ENCODE measurements around the gene NUDCD2.

NUDCD2 gene

DNA sequence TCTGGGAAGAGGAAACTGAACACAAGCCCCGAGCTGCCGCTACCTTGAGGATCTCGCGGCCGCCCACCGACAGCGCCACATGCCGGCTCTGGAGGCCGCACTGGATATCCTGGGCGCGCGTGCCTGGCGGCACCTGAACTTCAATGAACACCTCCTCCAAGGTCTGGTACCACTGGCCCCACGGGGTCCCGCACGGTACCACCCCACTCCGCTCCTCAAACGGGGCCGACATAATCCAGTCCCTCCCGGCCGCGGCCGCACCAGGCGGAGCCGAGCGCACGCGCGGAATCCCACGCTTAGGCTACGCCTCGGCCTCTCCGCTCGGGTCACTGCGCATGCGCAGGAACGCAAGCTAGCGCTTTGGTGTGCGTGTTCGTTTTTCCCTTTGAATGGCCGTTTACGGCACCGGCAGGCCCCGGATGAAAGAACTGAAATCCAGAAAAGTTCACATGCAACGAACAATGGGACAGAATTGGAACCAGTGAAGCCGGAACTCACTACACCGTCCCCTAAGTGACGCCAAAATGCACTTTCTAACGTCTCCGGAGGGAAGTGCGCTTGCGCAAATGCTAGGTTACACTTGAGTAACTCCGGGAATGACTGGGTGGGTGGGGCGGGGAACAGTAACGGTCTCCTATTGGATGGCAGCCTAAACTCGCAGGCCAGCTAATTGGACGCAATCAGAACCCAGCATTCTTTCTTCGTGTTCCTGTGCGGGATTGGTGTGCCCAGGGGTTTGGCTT, at the start of gene NUDCD2:
Gene NUDCD2, minus strand, starts transcription at position 284 of the 743 bp plus-strand sequence. Its CDS starts 52 bp downstream, at position 232.
- peak; percentile 90 for DNase-seq (ENCODE audit: low read depth)

DNA sequence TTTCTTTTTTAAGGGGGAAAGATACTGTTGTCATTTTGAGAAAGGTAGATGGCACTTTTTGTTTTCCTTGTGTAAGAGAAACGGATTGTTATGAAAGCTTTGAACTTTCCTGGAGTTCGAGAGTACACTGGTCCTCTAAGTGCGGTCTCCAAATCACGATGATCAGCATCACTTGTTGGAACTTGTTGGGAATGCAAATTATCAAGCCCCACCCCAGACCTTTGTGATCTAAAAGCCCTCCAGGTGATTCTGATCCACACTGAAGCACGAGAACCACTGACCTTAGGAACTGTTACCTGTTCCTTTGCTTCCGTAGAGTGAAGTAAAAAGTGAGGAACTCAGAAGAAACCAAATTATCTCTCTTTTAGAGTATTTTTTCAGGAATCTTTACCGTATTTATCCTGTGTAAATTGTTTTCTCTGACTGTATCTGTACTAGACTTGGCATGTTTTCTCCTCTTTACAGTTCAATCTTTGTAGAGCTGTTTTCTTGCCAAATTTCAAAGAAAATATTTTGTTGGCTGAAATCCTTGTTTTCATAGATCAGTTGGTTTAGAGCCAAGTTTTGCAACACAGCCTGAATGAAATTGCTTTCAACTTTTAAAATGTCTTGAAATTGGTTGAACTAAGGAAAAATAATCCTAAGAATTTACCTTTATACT, 49.5 kb upstream of the NUDCD2 start:
- DNase-seq (ENCODE audit: low read depth) = no peak

- no peak for DNase-seq (ENCODE audit: low read depth)
Observed at GRCh38 chr5:163508753-163509152, 48.9 kb upstream of the NUDCD2 start.

GRCh38 chr5:163506726-163507125, 46.8 kb upstream of the NUDCD2 start:
- no peak for DNase-seq (ENCODE audit: low read depth)

DNA sequence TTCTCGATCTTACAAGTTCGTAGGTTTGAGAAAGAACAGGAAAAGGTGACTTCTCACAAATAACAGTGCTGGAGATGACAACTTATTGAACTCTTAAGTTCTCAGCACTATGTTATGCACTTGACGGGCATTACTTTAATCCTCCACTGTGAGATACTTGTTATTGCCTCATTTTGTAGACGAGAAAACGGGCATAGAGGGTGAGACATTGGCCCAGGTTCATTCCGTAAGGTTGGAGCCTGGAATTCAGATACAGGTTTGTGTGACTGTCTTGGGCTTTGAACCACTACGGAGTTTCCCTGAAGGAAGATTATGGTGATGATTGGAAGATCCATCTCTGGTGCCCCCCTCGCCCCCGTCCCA, 46.2 kb upstream of the NUDCD2 start:
- DNase-seq (ENCODE audit: low read depth) = no peak

GRCh38 chr5:163505368-163506094, 45.6 kb upstream of the NUDCD2 start, which contains the start of gene MAT2B:
TSS of gene MAT2B (plus strand) at chr5:163505619. CDS start at chr5:163505687, 68 bp downstream.
- DNase-seq (ENCODE audit: low read depth) = peak; percentile 92

GRCh38 chr5:163505049-163505367, 45.1 kb upstream of the NUDCD2 start:
- no peak for DNase-seq (ENCODE audit: low read depth)

DNA sequence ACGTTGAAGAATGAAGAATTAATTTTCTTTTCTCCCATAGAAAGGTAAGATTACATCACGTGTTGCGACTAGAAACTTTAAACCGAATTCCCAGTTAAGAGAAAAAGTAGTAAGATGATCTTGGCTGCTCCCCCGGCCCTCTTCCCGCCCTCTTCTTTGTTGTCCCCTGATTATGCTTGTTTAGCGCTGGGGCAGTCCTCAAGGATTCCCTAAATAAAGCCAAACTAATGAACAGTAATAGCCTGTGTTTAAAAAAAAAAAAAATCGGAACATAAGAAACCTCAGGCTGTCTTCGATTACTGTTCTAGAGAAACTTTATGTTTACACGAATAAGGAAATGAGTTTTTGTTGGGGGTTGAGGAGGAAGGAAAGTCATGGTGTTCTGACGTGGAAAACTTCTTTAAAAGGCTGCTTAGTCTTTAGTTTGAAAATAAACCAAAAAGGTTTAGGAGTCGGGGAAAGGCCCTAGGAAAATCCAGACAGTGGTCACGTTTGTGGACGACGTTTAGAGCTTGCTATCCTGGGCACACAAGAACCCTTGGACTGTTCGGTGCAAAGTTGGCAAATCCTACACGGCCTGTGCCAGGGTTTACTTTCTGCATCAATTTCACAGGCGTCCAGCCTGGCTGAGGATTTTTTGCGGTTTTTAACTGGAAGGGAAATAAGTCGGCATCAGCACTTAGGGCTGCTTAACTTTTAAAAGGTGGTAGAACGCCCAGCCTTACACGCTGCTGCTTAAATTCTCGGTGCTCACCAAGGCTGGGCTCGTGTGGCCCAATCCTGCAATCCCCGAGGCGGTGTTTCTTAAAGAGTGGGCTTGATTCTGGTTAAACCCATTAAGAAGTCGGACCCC, 44.4 kb upstream of the NUDCD2 start:
- DNase-seq (ENCODE audit: low read depth) = peak; percentile 3

DNA sequence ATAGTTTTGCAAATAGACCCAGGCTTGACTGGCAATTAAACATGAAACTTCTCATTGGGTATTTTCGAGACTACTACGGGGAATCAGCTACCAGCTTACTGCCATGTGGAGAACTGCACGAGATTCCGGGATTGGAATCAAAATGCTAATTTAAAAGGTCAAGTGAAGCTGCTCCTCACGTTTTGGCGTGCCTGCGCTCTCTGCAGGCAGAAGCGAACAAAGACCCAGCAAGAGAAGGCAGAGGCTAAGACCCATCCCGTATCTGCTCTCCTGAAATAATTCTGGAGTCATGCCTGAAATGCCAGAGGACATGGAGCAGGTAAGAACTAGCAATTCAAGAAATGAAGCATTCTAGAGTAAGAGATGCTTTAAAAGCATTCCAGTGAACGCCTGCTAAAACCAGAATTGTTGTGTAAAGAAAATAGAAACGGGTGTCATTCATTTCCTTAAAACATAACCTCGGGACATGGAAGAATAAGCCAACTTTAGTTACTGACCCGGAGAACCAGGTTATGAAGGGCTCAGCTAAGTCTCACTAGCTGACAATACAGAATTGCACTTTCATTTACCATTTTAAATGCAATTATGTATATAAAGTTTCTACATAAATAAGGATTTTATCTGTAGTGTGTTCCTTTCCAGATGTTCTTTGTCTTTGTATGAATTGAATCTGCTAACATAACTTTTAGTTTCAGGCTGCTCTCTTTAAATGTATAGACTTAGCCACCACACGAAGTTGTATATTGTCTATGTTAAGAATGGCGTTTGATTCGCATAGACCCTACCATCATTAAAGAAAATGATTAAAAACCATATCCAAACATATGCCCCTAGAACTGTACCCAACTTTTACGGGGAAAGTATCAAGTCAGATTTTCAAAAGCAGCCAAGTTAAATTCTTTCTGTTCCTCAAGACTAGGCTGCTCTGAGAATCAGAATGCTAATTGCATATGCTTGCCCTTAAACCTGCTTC, 43.5 kb upstream of the NUDCD2 start:
- peak; percentile 7 for DNase-seq (ENCODE audit: low read depth)

DNA sequence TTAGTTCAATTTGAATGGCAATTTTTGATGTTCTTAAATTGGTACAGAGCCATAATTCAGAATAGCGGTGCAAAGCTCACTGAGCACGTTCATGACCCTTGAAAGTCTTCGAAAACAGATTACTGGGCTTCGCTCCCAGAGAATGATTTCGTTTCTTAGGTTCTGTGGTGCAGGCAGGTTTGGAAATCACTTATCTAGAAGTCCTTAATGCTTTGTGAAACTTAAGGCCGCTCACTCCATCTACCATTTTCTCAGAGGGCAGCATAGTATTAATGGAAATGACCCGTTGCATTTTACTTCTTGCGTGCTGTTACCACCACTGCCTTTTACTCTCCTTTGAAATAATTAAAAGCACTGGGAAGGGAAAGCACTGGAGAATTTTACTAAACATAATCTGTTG, 42.6 kb upstream of the NUDCD2 start:
- DNase-seq (ENCODE audit: low read depth) = no peak

DNA sequence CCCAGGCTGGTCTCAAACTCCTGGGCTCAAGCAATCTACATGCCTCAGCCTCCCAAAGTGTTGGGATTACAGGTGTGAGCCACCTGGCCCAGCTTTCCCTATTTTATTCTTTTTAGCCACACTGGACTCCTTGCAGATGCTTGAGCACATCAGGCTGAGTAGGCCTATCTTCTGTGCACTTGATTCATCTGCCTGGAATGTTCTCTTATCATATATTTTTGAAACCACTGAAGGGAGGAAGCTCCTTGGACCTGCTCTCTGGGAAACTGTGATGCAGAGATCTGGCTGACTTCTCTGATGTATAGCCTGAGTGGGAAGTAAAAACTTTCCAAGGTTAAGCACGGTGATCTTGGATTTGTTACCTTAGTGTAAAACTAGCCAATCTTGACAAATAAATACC, 39.0 kb upstream of the NUDCD2 start:
- DNase-seq (ENCODE audit: low read depth) = no peak

GRCh38 chr5:163497315-163497714, 37.4 kb upstream of the NUDCD2 start:
- DNase-seq (ENCODE audit: low read depth) = no peak

DNA sequence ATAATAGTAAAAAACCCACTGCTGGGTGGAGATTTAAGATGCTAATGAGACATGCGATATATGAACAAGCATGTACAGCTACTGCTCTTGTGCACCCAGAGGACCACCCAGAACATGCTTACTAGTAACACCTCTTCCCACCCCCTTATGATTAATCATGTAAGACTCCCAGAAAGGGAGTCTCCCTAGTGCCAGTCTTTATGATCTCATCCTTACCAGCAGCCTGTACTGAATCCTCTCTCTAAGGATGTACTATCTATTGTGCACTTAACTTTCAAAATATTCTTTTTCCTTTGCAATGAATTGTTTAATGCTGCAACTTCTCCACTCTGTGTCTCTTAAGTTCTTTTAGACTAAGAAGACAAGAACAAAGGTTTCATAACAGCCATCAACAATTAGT, 36.4 kb upstream of the NUDCD2 start:
- no peak for DNase-seq (ENCODE audit: low read depth)

DNA sequence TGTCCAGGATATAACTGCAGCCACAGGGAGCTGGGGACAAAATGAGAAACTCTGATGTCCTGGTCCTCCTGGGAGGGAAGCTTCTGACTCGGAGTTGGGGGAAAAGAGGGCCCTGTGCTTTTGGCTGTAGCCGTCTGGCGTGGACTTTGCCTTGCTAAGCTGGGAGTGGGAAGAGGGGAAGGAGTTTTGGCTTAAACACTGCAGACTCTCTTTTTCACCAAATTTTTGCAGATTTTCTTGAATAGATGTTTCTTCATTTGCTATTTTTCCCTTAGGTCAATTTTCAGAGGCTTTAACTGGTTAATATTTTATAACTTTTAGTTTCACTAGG, 29.8 kb upstream of the NUDCD2 start:
- no peak for DNase-seq (ENCODE audit: low read depth)

DNA sequence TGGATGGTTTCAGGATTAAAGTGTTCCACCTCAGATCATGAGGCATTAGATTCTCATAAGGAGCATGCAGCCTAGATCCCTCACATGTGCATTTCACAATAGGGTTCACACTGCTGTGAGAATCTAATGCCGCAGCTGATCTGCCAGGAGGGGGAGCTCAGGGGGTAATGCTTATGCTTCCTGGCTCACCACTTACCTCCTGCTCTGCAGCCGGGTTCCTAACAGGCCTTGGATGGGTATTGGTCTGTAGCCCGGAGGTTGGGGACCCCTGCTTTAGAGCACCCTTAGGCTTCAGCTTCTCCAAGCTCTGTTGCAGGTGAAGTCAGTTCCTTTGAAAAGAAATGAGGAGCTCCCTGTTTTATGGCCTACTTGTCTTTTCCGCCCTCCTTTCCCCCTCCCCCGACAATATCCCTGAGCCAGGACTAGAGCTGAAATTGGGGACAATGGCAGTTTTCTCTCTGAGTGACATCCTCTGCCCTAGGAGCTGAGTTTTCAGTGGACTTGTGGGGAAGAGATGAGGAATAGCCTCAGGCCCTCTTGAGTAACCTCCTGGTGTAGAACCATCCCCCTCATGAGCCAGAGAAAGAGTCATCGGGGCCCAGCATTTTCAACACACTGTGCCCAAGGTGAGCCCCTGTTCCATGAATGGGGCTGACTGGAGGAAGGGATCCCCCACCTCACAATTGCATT, 29.3 kb upstream of the NUDCD2 start:
- no peak for DNase-seq (ENCODE audit: low read depth)

- DNase-seq (ENCODE audit: low read depth) = no peak
Observed at GRCh38 chr5:163478982-163479271, 19.0 kb upstream of the NUDCD2 start.

- DNase-seq (ENCODE audit: low read depth) = no peak
Observed at GRCh38 chr5:163478126-163478981, 18.5 kb upstream of the NUDCD2 start.

DNA sequence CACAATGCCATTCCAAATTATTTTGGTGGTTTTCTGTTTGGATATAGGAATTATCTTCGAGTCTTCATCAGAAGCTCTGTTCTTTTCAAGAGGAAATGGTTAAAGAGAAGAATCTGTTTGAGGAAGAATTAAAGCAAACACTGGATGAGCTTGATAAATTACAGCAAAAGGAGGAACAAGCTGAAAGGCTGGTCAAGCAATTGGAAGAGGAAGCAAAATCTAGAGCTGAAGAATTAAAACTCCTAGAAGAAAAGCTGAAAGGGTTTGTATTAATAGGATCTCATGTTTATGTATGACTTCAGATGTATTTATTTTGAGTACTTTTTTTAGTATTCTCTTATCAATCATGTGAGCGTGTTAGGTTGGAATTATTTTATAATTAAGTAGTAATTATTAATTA, 15.5 kb upstream of the NUDCD2 start:
- no peak for DNase-seq (ENCODE audit: low read depth)

GRCh38 chr5:163473635-163474243, 13.8 kb upstream of the NUDCD2 start:
- no peak for DNase-seq (ENCODE audit: low read depth)
